HG03196 (cell line): ENCODE measurements around the gene AGA.

Source experiments
- ATAC-seq: cut with Tn5 transposase; IDR thresholded peaks from one replicate; pipeline ENCODE4 v1.9.1; 2021; ENCODE audit not compliant: unreplicated experiment

AGA gene

GRCh38 chr4:177447417-177448004, 5.3 kb upstream of the AGA start:
- no peak for ATAC-seq

- no peak for ATAC-seq
Observed at GRCh38 chr4:177446586-177446985, 4.3 kb upstream of the AGA start.

- no peak for ATAC-seq
Observed at GRCh38 chr4:177444911-177445736, 2.9 kb upstream of the AGA start.

GRCh38 chr4:177441061-177441802, 1.0 kb downstream of the AGA start:
- peak; percentile 35 for ATAC-seq

GRCh38 chr4:177436456-177436855, 5.8 kb downstream of the AGA start:
- no peak for ATAC-seq

- no peak for ATAC-seq
Observed at GRCh38 chr4:177434667-177435066, 7.6 kb downstream of the AGA start.

GRCh38 chr4:177427192-177427591, 15.0 kb downstream of the AGA start:
- no peak for ATAC-seq

- no peak for ATAC-seq
Observed at GRCh38 chr4:177419434-177419833, 22.8 kb downstream of the AGA start.

- ATAC-seq: no peak
Observed at GRCh38 chr4:177413656-177414055, 28.6 kb downstream of the AGA start.

GRCh38 chr4:177413076-177413475, 29.2 kb downstream of the AGA start:
- no peak for ATAC-seq

GRCh38 chr4:177411996-177412395, 30.2 kb downstream of the AGA start:
- ATAC-seq: no peak

GRCh38 chr4:177410566-177410965, 31.7 kb downstream of the AGA start:
- no peak for ATAC-seq

GRCh38 chr4:177408023-177408422, 34.2 kb downstream of the AGA start:
- no peak for ATAC-seq

GRCh38 chr4:177405508-177405907, 36.7 kb downstream of the AGA start:
- no peak for ATAC-seq

GRCh38 chr4:177404986-177405385, 37.3 kb downstream of the AGA start:
- no peak for ATAC-seq

- ATAC-seq: no peak
Observed at GRCh38 chr4:177404342-177404741, 37.9 kb downstream of the AGA start.

GRCh38 chr4:177403746-177404145, 38.5 kb downstream of the AGA start:
- no peak for ATAC-seq

GRCh38 chr4:177401658-177402273, 40.5 kb downstream of the AGA start:
- ATAC-seq: no peak

- no peak for ATAC-seq
Observed at GRCh38 chr4:177400030-177400429, 42.2 kb downstream of the AGA start.

GRCh38 chr4:177396352-177396751, 45.9 kb downstream of the AGA start:
- no peak for ATAC-seq

GRCh38 chr4:177393236-177393635, 49.0 kb downstream of the AGA start:
- peak; percentile 67 for ATAC-seq

- ATAC-seq: no peak
Observed at GRCh38 chr4:177391953-177392352, 50.3 kb downstream of the AGA start.
